IgD-negative memory B cell (primary cell): ENCODE data around the gene CTU1. TPM values are rescaled to one million over a fixed set of nuclear protein-coding genes. Genes with fewer than 3 reads are reported as not detected.
A peak's percentile ranks its signal among the peaks of the same experiment; 100 is the strongest.

Experiments
- H3K27ac Mint-ChIP-seq, 3 donors: one replicate each; pipeline ENCODE4 v1.8.0; 2020 to 2022; ENCODE audit warnings: mild to moderate bottlenecking in 3 of 3, mixed read lengths in 3 of 3, moderate library complexity in 1 of 3
- H3K27me3 Mint-ChIP-seq: one replicate; pipeline ENCODE4 v1.8.0; 2021; ENCODE audit warnings: mixed read lengths
- H3K36me3 Mint-ChIP-seq: one replicate; pipeline ENCODE4 v1.8.0; 2020; ENCODE audit warnings: mild to moderate bottlenecking, mixed read lengths
- H3K4me1 Mint-ChIP-seq, 3 donors: one replicate each; pipeline ENCODE4 v1.8.0; 2020 to 2022; ENCODE audit warnings: mixed read lengths in 3 of 3, mild to moderate bottlenecking in 1 of 3
- H3K4me3 Mint-ChIP-seq, 4 donors: one replicate each; pipeline ENCODE4 v1.8.0; 2020 to 2022; ENCODE audit warnings: mild to moderate bottlenecking in 4 of 4, mixed read lengths in 4 of 4, moderate library complexity in 3 of 4
- H3K9me3 Mint-ChIP-seq, 3 donors: one replicate each; pipeline ENCODE4 v1.8.0; 2020 to 2021; ENCODE audit warnings: mixed read lengths in 3 of 3, mild to moderate bottlenecking in 1 of 3
- polyA plus RNA-seq: library from polyadenylated mRNA; unstranded; fragments of 300-500 nt; fragmentation: Illumina TruSeq; gene quantifications from one replicate; pipeline ENCODE4 v1.2.3, GENCODE V29; 2021

Gene CTU1
- polyA plus RNA-seq, 1 donor from 2014 or later: 2.8 TPM

- Mint-ChIP-seq H3K36me3 (peaks cover 2% of the 10 kb centered on the region), H3K27ac (no peak overlapping the region), H3K9me3 (peaks cover 5 to 12% (median 7%) of the 10 kb centered on the region in 3 donors), H3K4me3 (peak overlapping the region in 1 of 4 donors; percentile 60), H3K4me1 (peaks cover 10 to 23% (median 11%) of the 10 kb centered on the region in 3 donors), H3K27me3 (peaks cover 38% of the 10 kb centered on the region)
These were observed 31.2 kb upstream of the CTU1 start for GRCh38 chr19:51139299-51140014.

- Mint-ChIP-seq H3K27me3 (peaks cover 34% of the 10 kb centered on the region), H3K4me3 (no peak overlapping the region), H3K36me3 (peaks cover 2% of the 10 kb centered on the region), H3K27ac (no peak overlapping the region), H3K9me3 (peaks cover 5 to 12% (median 9%) of the 10 kb centered on the region in 3 donors), H3K4me1 (peaks cover 10 to 23% (median 11%) of the 10 kb centered on the region in 3 donors)
These were observed 30.4 kb upstream of the CTU1 start for GRCh38 chr19:51138549-51138979.

- H3K4me1 Mint-ChIP-seq: peaks cover 10 to 23% (median 11%) of the 10 kb centered on the region in 3 donors
- peaks cover 35% of the 10 kb centered on the region for H3K27me3 Mint-ChIP-seq
- H3K36me3 Mint-ChIP-seq: peaks cover 2% of the 10 kb centered on the region
- H3K9me3 Mint-ChIP-seq: peaks cover 5 to 12% (median 9%) of the 10 kb centered on the region in 3 donors
- no peak overlapping the region for H3K27ac Mint-ChIP-seq
- no peak overlapping the region for H3K4me3 Mint-ChIP-seq
These were observed 29.7 kb upstream of the CTU1 start for GRCh38 chr19:51137792-51138425.

- Mint-ChIP-seq H3K9me3 (peaks cover 5 to 12% (median 9%) of the 10 kb centered on the region in 3 donors), H3K27me3 (peaks cover 39% of the 10 kb centered on the region), H3K4me3 (peak overlapping the region in 1 of 4 donors; percentile 72), H3K36me3 (peaks cover 2% of the 10 kb centered on the region), H3K27ac (peak overlapping the region in 1 of 3 donors; percentile 15), H3K4me1 (peaks cover 11 to 23% (median 13%) of the 10 kb centered on the region in 3 donors)
These were observed 28.8 kb upstream of the CTU1 start for GRCh38 chr19:51136851-51137551.

- H3K27me3 Mint-ChIP-seq: peaks cover 36% of the 10 kb centered on the region
- peak overlapping the region in 1 of 4 donors; percentile 12 for H3K4me3 Mint-ChIP-seq
- peaks cover 11 to 23% (median 16%) of the 10 kb centered on the region in 3 donors for H3K4me1 Mint-ChIP-seq
- H3K36me3 Mint-ChIP-seq: peaks cover 2% of the 10 kb centered on the region
- no peak overlapping the region for H3K27ac Mint-ChIP-seq
- H3K9me3 Mint-ChIP-seq: peaks cover 5 to 12% (median 9%) of the 10 kb centered on the region in 3 donors
These were observed 28.0 kb upstream of the CTU1 start for GRCh38 chr19:51135986-51136762.

- H3K27ac Mint-ChIP-seq: no peak overlapping the region
- peaks cover 11 to 17% (median 16%) of the 10 kb centered on the region in 3 donors for H3K4me1 Mint-ChIP-seq
- H3K9me3 Mint-ChIP-seq: peaks cover 5 to 12% (median 9%) of the 10 kb centered on the region in 3 donors
- peaks cover 2% of the 10 kb centered on the region for H3K36me3 Mint-ChIP-seq
- no peak overlapping the region for H3K4me3 Mint-ChIP-seq
- H3K27me3 Mint-ChIP-seq: peaks cover 44% of the 10 kb centered on the region
These were observed 26.8 kb upstream of the CTU1 start for GRCh38 chr19:51135004-51135403.

- Mint-ChIP-seq H3K27ac (no peak overlapping the region), H3K36me3 (no peaks in the 10 kb centered on the region), H3K4me1 (peaks cover 2 to 7% (median 6%) of the 10 kb centered on the region in 3 donors), H3K9me3 (peaks cover 5 to 12% (median 6%) of the 10 kb centered on the region in 3 donors), H3K4me3 (peak overlapping the region in 3 of 4 donors; percentile 56 to 73 (median 58)), H3K27me3 (peaks cover 39% of the 10 kb centered on the region)
These were observed 23.8 kb upstream of the CTU1 start for GRCh38 chr19:51131780-51132680.

- no peak overlapping the region for H3K27ac Mint-ChIP-seq
- peaks cover 33% of the 10 kb centered on the region for H3K27me3 Mint-ChIP-seq
- H3K4me1 Mint-ChIP-seq: peaks cover 2 to 7% (median 3%) of the 10 kb centered on the region in 3 donors
- H3K4me3 Mint-ChIP-seq: no peak overlapping the region
- H3K36me3 Mint-ChIP-seq: no peaks in the 10 kb centered on the region
- H3K9me3 Mint-ChIP-seq: peaks cover under 1 to 4% (median 2%) of the 10 kb centered on the region in 3 donors
These were observed 21.5 kb upstream of the CTU1 start for GRCh38 chr19:51129716-51130115.

GRCh38 chr19:51128227-51128626 is 20.0 kb upstream of the CTU1 start:
- Mint-ChIP-seq H3K4me1 (peaks cover 6 to 16% (median 8%) of the 10 kb centered on the region in 3 donors), H3K27me3 (peaks cover 40% of the 10 kb centered on the region), H3K27ac (no peak overlapping the region), H3K9me3 (peaks cover 0 to 2% (median 0%) of the 10 kb centered on the region in 3 donors), H3K36me3 (no peaks in the 10 kb centered on the region), H3K4me3 (no peak overlapping the region)

- Mint-ChIP-seq H3K27me3 (peaks cover 38% of the 10 kb centered on the region), H3K4me3 (peak overlapping the region in 1 of 4 donors; percentile 44), H3K9me3 (peaks cover 0 to 2% (median 0%) of the 10 kb centered on the region in 3 donors), H3K4me1 (peaks cover 6 to 17% (median 9%) of the 10 kb centered on the region in 3 donors), H3K36me3 (no peaks in the 10 kb centered on the region), H3K27ac (peak overlapping the region in 1 of 3 donors; percentile 22)
These were observed 19.5 kb upstream of the CTU1 start for GRCh38 chr19:51127755-51128154.

GRCh38 chr19:51127032-51127431 is 18.8 kb upstream of the CTU1 start:
- Mint-ChIP-seq H3K9me3 (peaks cover 0 to 2% (median 0%) of the 10 kb centered on the region in 3 donors), H3K27me3 (peaks cover 32% of the 10 kb centered on the region), H3K4me3 (no peak overlapping the region), H3K27ac (no peak overlapping the region), H3K36me3 (peaks cover 1% of the 10 kb centered on the region), H3K4me1 (peaks cover 6 to 14% (median 9%) of the 10 kb centered on the region in 3 donors)

GRCh38 chr19:51125421-51126075 is 17.3 kb upstream of the CTU1 start:
- Mint-ChIP-seq H3K27ac (peak overlapping the region in 1 of 3 donors; percentile 73), H3K4me1 (peaks cover 6 to 11% (median 9%) of the 10 kb centered on the region in 3 donors)

GRCh38 chr19:51124729-51125128 is 16.5 kb upstream of the CTU1 start, which contains the start of gene SIGLEC9:
TSS of gene SIGLEC9 (plus strand) at chr19:51124906. CDS start at chr19:51124975, 69 bp downstream.
- peaks cover 0 to 4% (median 0%) of the 10 kb centered on the region in 3 donors for H3K9me3 Mint-ChIP-seq
- H3K36me3 Mint-ChIP-seq: peaks cover 2% of the 10 kb centered on the region
- H3K4me1 Mint-ChIP-seq: peaks cover 6 to 11% (median 9%) of the 10 kb centered on the region in 3 donors
- peaks cover 16% of the 10 kb centered on the region for H3K27me3 Mint-ChIP-seq
- H3K4me3 Mint-ChIP-seq: peak within 1 kb of the TSS in 1 of 4 donors; percentile 72
- H3K27ac Mint-ChIP-seq: peak within 1 kb of the TSS in 2 of 3 donors; percentile 17 to 40

More at GRCh38 chr19:51125421-51126075, 17.3 kb upstream of the CTU1 start:
- H3K9me3 Mint-ChIP-seq: peaks cover 0 to 4% (median 0%) of the 10 kb centered on the region in 3 donors
- peaks cover 2% of the 10 kb centered on the region for H3K36me3 Mint-ChIP-seq
- peaks cover 24% of the 10 kb centered on the region for H3K27me3 Mint-ChIP-seq
- H3K4me3 Mint-ChIP-seq: no peak overlapping the region
